Measurements from ENCODE around the gene FNIP2.
"Not testable (repeated sequence)": the region's sequence is repeated elsewhere in the genome, so short reads cannot be mapped to it uniquely, and the experiment has no call there.

FNIP2 gene

GRCh38 chr4:158763462-158763861 lies 5.4 kb upstream of the FNIP2 start:
- DNase-seq = no peak

DNA sequence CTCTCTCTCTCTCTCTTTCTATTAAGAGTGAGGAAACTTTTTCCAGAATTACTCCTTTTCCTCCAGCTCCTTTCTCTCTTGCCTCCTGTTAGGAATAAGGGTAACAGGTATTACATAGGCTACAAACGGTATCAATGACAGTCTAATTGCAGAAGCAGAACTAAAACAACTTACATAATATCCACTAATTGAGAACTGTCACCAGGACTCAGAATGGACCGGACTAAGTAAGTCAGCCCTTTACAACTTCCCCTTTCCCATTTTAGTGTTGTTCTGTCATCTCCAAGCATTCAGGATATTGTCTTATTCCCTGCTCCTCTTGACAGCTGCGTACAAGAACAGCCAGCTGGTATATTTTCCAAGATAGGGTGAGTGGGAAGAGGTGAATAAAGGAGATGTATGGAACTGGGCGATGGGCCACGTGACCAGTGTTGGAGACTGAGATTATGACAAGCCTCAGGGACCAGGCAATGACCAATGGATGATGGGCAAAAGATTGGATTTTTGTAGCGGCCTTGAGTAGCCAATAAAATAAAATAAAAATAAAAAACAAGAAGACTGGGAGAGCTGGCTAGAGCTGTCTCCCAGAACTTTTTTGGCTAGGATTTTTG lies 2.3 kb upstream of the FNIP2 start:
- DNase-seq = no peak

- no peak for DNase-seq
These were observed 1.4 kb upstream of the FNIP2 start for GRCh38 chr4:158767451-158767850.

- no peak for DNase-seq
These were observed 522 bp downstream of the FNIP2 start for GRCh38 chr4:158769175-158769921.

- DNase-seq = no peak
These were observed 1.8 kb downstream of the FNIP2 start for GRCh38 chr4:158770671-158771070.

DNA sequence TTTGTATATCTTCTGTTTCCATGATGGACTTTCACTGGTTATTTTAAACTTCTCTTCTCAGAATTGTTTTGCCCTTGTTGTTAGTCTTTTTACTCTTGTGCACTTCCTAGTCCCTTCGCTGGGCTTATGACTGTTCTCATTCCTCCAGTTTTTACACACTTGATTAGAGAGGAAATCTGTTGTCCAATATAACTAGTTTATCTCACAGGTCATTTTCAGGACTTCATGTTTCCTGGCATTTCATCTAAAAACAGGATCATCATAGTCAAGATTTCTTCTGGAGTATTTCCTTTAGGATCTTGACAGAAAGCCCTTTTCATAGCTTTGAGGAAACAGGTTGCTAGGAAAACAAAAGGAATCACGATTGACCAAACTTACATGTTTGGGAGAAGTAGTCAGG lies 3.0 kb downstream of the FNIP2 start:
- DNase-seq = no peak

GRCh38 chr4:158775091-158775651 lies 6.3 kb downstream of the FNIP2 start:
- no peak for DNase-seq

- no peak for DNase-seq
These were observed 7.3 kb downstream of the FNIP2 start for GRCh38 chr4:158776106-158776505.

GRCh38 chr4:158777423-158778155 lies 8.8 kb downstream of the FNIP2 start:
- DNase-seq = no peak

DNA sequence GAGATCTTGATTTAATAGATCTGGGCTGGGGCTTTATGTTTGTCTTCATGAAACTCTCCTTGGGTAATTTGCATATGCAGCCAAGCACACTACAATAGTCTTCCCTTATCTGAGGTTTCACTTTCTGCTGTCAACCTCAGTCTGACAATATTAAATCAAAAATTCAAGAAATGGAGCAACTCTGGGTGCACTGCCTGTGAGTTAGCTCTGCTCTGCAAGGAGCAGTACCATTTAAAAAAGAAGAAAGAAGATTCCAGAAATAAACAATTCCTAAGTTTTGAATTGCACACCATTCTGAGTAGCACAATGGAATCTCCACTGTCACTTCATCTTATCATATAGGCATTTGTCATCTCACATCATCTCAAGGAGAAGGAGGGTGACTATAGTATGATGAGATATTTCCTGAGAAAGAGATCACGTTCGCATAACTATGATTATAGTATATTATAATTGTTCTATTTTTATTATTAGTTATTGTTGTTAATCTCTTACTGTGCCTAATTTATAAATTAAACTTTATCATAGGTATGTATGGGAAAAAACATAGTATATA lies 9.4 kb downstream of the FNIP2 start:
- no peak for DNase-seq

GRCh38 chr4:158778712-158779111 lies 9.9 kb downstream of the FNIP2 start:
- no peak for DNase-seq

- DNase-seq = no peak
These were observed 13.1 kb downstream of the FNIP2 start for GRCh38 chr4:158781963-158782362.

- DNase-seq = no peak
These were observed 13.9 kb downstream of the FNIP2 start for GRCh38 chr4:158782551-158783360.

DNA sequence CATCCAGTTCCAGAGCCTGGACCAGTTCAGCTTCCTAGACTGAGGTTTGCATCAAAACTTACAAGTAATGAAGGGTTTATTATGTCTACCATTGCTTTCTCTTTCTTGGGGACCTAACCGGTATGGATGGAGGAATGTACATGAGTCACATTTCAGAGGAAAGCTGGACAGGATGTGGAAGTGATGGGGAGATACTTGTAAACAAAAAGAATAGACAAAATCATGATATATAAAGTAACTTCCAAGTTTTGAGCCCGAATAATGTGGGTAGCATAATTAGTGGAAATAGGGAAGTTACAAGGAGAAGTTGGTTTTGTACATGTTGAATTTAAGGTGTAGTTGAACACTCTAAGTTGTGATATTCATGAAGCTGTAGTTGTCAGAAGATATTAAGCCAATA lies 15.0 kb downstream of the FNIP2 start:
- DNase-seq = no peak

GRCh38 chr4:158785718-158786117 lies 16.9 kb downstream of the FNIP2 start:
- no peak for DNase-seq

DNA sequence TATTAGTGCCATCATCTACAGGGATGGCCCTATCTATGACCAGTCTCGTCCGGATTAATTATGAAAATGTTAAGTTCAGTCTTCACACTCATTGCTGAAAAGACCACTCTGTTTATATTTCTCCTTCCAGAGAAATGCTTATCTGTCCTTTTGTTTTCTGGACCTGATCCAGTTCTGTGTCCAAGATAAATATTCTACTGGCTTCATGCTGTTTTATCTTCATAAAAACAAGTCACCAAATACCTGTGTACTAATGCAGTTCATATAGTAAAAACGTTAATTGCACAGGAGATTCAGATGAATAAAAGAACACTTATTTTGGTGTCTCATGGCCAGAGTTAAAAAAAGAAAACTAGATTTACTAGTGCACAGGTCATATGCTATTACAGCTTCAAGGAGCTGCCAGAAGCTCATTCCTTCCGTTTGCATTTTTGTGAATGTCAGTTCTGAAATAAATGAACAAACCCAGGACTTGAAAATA lies 17.3 kb downstream of the FNIP2 start:
- no peak for DNase-seq

GRCh38 chr4:158786955-158787354 lies 18.1 kb downstream of the FNIP2 start:
- no peak for DNase-seq

DNA sequence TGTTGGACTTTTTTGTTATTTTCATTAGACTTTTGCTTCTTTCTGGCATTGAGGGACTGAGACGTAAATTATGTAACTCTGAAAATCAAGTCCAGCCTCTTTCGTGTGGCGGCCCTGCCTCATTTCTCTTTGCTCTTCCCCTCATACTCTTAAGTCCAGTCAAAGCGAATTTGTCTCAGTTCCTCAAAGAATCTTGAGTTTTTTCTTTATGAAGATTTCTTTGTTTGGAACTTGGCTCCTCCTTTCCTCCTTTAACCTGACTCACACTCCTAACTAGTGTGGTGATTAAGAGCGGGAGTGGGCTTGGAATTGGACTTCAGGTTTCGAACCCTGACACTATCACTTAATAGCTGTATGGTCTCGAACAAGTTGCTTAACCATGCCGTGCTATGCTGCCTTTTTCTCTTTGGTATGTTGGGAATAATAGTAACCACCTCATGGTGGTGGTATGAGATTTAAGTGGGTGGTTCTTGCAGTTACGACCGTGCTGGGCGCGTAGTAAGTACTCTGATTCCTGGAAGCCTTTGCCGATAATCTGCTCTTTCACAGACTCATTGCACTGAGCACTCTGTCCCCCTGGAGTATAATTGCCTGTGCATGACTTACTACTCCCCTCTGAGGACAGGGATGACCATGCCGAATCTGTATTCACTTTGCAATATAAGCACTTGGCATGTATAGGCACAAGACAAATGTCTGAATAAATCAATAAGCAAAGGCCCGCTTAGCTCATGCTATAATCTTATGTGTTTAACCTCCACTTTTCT lies 19.1 kb downstream of the FNIP2 start:
- DNase-seq = no peak

GRCh38 chr4:158788516-158788915 lies 19.7 kb downstream of the FNIP2 start:
- no peak for DNase-seq

DNA sequence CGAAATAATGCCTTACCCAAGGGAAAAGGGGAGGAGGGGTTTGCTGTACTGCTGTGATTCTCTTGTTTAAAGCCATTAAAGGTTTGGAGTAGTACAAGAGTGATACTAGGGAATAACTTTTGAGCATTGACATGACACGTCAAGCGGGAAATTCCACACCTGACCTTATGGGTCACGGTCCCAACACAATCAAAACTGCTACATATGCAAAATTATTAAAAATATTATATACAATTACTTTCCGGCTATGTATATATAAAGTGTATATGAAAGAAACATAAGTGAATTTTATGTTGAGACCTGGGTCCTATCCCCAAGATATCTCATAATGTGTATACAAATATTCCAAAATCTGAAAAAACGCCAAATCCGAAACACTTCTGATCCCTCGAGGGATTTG lies 21.0 kb downstream of the FNIP2 start:
- no peak for DNase-seq

GRCh38 chr4:158793021-158793420 lies 24.2 kb downstream of the FNIP2 start:
- DNase-seq = no peak

GRCh38 chr4:158793430-158793829 lies 24.6 kb downstream of the FNIP2 start:
- not testable (repeated sequence) for DNase-seq
